Osteocyte (in vitro differentiated cells): ENCODE data around the gene ANGEL1. TPM values are rescaled to one million over a fixed set of nuclear protein-coding genes. Genes with fewer than 3 reads are reported as not detected.

Source experiments
- DNase-seq: peaks from one replicate; pipeline ENCODE4 v3.0.0; 2021; ENCODE audit warnings: mixed read lengths; ENCODE audit not compliant: unreplicated experiment; ENCODE audit errors: extremely low spot score
- H3K27ac Mint-ChIP-seq: one replicate; pipeline ENCODE4 v1.8.0; 2021; ENCODE audit warnings: mild to moderate bottlenecking, mixed read lengths; ENCODE audit not compliant: unreplicated experiment
- H3K27me3 Mint-ChIP-seq: one replicate; pipeline ENCODE4 v1.8.0; 2021; ENCODE audit warnings: mixed read lengths; ENCODE audit not compliant: unreplicated experiment
- H3K36me3 Mint-ChIP-seq: one replicate; pipeline ENCODE4 v1.8.0; 2021; ENCODE audit warnings: mixed read lengths; ENCODE audit not compliant: unreplicated experiment
- H3K4me1 Mint-ChIP-seq: one replicate; pipeline ENCODE4 v1.8.0; 2021; ENCODE audit warnings: mixed read lengths; ENCODE audit not compliant: unreplicated experiment
- H3K4me3 Mint-ChIP-seq: one replicate; pipeline ENCODE4 v1.8.0; 2021; ENCODE audit warnings: mild to moderate bottlenecking, moderate library complexity, mixed read lengths; ENCODE audit not compliant: unreplicated experiment
- H3K9me3 Mint-ChIP-seq: one replicate; pipeline ENCODE4 v1.8.0; 2021; ENCODE audit warnings: mixed read lengths; ENCODE audit not compliant: unreplicated experiment
- total RNA-seq: library from RNA; stranded (reverse); gene quantifications from 2 replicates; pipeline ENCODE4 v1.2.1, GENCODE V29; 2021
- TF ChIP-seq, protein P1 (sequence below): fragments of 200-600 bp; sonication (generic); IDR thresholded peaks from 2 replicates; pipeline ENCODE4 v1.5.0; 2021; ENCODE audit warnings: antibody characterized with exemption, mild to moderate bottlenecking, moderate library complexity

ANGEL1 gene
- total RNA-seq, 1 donor from 2014 or later: 18.7 TPM

DNA sequence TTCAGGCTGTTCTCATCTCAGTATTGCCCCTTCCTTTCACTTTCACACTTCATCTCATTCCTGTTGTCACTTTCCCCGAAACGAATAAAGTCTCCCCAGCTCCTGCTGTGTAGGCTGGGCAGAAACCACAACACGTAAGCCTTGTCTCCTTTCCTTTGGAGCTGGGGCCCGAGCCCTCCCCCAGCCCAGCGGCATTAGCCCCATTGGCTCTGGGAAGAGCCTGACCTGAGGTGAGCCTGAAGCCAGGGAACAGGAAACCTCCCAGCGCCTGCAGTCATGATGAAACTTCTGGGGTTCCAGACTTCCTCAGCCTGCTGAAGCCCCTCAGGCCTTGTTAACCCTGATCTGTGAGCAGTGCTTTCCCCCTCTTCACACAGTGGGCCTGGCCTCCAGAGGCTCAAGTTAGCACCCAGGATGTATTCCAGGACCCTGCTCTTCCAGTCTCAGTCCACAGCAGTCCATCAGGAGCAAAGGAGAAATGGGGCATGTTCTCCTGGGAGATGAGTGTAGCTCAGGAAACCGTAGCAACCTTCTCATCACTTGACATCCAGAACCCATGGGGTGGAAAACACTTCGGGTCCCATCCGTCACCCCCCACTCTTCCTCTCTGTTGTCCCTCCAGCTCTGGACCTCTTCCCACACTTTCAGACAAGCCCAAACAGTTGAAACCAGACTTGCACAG lies 29.7 kb downstream of the ANGEL1 start:
- Mint-ChIP-seq H3K36me3 (peaks cover 17% of the 10 kb centered on the region), H3K4me3 (no peak overlapping the region), H3K9me3 (no peaks in the 10 kb centered on the region), H3K27me3 (no peaks in the 10 kb centered on the region), H3K4me1 (peaks cover 12% of the 10 kb centered on the region), H3K27ac (no peak overlapping the region)
- peak; percentile 77 for DNase-seq
- TF ChIP-seq, protein P1, sequence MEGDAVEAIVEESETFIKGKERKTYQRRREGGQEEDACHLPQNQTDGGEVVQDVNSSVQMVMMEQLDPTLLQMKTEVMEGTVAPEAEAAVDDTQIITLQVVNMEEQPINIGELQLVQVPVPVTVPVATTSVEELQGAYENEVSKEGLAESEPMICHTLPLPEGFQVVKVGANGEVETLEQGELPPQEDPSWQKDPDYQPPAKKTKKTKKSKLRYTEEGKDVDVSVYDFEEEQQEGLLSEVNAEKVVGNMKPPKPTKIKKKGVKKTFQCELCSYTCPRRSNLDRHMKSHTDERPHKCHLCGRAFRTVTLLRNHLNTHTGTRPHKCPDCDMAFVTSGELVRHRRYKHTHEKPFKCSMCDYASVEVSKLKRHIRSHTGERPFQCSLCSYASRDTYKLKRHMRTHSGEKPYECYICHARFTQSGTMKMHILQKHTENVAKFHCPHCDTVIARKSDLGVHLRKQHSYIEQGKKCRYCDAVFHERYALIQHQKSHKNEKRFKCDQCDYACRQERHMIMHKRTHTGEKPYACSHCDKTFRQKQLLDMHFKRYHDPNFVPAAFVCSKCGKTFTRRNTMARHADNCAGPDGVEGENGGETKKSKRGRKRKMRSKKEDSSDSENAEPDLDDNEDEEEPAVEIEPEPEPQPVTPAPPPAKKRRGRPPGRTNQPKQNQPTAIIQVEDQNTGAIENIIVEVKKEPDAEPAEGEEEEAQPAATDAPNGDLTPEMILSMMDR: no peak

DNA sequence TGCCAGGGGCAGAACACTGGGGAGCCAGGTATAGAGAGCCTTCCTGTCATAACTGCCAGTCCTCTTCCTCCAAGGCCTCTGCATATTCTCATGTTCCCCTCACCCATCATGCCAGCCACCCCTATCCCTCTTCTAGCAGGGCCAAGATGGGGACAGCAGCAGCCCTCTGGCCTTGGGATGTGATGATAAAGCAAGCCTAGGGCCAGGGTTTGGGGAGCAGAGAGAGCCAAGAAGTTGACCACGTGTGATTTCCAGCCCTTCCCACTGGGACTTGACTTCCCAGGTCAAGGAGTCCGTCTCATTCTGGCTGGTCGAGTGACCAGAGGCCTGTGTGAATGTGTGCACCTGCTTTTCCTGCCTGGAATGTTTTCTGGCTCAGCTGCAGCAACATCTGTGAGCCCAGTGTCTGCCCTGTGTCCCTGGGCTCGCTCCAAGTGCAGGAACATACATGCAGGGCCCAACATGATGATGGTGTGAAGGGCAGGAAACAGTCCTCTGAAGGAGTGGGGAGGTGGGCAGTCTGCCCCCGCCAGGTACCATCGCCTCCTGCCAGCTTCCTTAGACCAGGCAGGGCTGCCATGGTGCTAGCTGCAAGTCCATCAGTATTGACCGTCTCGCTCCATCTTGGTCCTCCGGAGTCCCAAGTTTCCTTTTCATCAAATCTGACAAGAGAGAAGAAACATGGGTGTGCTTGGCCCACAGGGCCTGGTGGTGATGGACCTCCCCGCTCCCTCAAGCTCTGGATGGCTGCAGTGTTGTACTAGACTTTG lies 30.4 kb downstream of the ANGEL1 start:
- no peak for DNase-seq
- Mint-ChIP-seq H3K4me3 (no peak overlapping the region), H3K27me3 (no peaks in the 10 kb centered on the region), H3K9me3 (no peaks in the 10 kb centered on the region), H3K4me1 (peaks cover 12% of the 10 kb centered on the region), H3K36me3 (peaks cover 13% of the 10 kb centered on the region), H3K27ac (no peak overlapping the region)
- TF ChIP-seq, protein P1: no peak

DNA sequence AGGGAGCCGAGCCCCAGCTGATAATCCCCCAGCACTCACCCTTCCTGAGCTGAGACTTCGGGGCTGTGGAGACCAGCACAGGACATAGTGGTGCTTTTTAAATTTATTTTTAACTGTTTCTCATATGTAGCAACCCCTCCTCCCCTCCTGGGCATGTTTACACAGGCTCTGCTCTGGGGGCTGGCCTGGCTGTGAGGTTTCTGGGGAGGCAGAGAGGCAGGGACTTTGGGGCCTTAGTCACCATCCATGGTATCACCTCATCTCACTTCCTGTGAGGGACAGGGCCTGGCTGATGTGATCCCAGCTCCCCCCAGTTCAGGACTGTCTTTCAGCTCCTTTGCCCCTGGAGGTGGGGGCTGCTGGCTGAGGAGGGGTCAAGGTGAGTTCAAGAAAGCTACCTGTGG lies 31.0 kb downstream of the ANGEL1 start:
- H3K9me3 Mint-ChIP-seq: no peaks in the 10 kb centered on the region
- H3K27me3 Mint-ChIP-seq: no peaks in the 10 kb centered on the region
- H3K27ac Mint-ChIP-seq: no peak overlapping the region
- no peak overlapping the region for H3K4me3 Mint-ChIP-seq
- peak; percentile 77 for DNase-seq
- H3K36me3 Mint-ChIP-seq: peaks cover 11% of the 10 kb centered on the region
- H3K4me1 Mint-ChIP-seq: peaks cover 15% of the 10 kb centered on the region
- TF ChIP-seq, protein P1: no peak

DNA sequence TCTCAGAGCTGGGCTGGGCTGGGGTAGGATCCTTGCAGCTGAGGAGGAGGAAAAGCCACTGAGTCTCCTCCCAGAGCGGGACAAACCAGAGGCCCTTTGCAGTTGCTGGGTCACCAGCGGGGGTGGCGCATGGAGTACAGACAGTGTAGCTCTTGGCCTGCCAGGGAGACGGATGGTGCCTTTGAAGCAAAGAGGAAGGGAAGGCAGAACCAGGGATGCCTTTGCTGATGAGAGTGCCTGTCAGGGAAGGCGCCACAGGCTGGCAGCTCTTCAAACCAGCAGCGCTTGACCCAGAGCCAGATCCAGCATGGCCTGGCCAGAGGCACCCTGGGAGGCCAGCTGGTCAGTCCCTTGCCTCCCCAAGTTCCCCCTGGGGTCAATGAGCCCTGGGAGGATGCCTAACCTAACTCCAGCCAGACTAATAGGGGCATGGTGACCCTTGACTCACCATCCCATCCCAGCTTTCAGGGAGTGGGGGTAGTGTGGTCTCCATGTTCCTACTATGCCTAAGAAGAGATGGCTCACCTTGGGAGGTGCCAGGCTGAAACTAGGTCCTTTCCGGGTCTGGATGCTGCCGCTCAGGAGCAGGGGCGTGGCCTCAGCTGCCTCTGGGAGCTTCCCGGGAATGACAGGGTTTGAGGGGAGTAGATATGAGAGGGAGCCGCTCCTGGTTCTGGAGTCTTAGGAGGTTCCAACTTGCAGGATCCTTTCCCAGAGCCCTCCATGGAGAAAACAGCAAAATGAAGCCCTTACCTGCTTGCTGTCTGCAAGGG lies 31.6 kb downstream of the ANGEL1 start:
- Mint-ChIP-seq H3K36me3 (peaks cover 8% of the 10 kb centered on the region), H3K4me3 (no peak overlapping the region), H3K27me3 (no peaks in the 10 kb centered on the region), H3K9me3 (no peaks in the 10 kb centered on the region), H3K27ac (no peak overlapping the region), H3K4me1 (peaks cover 18% of the 10 kb centered on the region)
- peak; percentile 83 for DNase-seq
- TF ChIP-seq, protein P1: no peak

DNA sequence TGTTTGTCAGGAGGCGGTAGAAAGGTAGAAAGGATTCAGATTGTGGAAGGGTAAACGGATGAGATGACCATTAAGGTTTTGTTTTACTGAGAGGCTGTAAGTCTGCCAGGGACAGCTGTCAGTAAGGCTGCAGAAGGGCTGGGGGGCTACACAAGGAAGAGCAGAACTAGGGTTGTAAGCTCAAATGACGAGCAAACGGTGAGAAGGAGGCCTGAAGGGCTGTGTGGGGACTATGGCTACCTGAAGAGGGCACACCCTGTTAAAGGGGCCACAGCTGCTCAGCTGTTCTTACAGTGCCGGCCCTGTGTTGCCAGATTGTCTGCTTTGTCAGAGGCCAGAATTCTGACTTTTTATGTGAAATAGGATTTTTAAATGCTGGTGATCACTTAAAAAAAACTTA lies 32.3 kb downstream of the ANGEL1 start:
- TF ChIP-seq, protein P1: no peak
- Mint-ChIP-seq H3K36me3 (peaks cover 8% of the 10 kb centered on the region), H3K4me1 (peaks cover 16% of the 10 kb centered on the region), H3K27ac (no peak overlapping the region), H3K27me3 (no peaks in the 10 kb centered on the region), H3K9me3 (no peaks in the 10 kb centered on the region), H3K4me3 (no peak overlapping the region)
- DNase-seq: no peak
